Stimulated activated naive CD8-positive, alpha-beta T cell treated with anti-CD3 and anti-CD28 coated beads, Interleukin-15, Interleukin-2, amounts not matched to agents 100 ng/mL and 50 ng/mL, for 24 hours (primary cell): Measurements from ENCODE around the gene ERC1.

ENCODE experiments used
- H3K27ac Mint-ChIP-seq: one replicate; pipeline ENCODE4 v1.8.0; 2021; ENCODE audit warnings: mild to moderate bottlenecking, mixed read lengths
- H3K27me3 Mint-ChIP-seq: one replicate; pipeline ENCODE4 v1.8.0; 2021; ENCODE audit warnings: mixed read lengths
- H3K36me3 Mint-ChIP-seq: one replicate; pipeline ENCODE4 v1.8.0; 2021; ENCODE audit warnings: low read depth, mixed read lengths
- H3K4me1 Mint-ChIP-seq: one replicate; pipeline ENCODE4 v1.8.0; 2021; ENCODE audit warnings: low read depth, mixed read lengths
- H3K4me3 Mint-ChIP-seq: one replicate; pipeline ENCODE4 v1.8.0; 2021; ENCODE audit warnings: mild to moderate bottlenecking, mixed read lengths
- H3K9me3 Mint-ChIP-seq: one replicate; pipeline ENCODE4 v1.8.0; 2021; ENCODE audit warnings: mixed read lengths

ERC1 gene

DNA sequence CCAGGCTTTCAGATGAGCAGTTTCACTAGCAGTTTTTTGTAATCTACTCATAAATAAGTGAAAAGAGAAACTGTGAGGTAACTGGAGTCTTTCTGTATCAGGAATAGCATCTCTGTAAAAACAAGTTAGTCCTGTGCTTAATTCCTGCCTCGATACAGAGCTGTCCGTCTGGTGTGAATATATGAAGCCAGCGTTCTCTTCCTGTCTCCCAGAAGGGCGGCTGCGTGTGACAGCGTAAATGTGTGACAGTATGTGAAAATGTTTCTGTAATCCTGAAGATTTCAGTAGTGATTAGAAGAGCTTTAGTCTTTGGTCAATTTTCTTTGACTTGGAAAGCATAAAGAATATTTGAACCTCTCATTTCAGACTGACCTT lies 453.1 kb downstream of the ERC1 start:
- no peaks in the 10 kb centered on the region for H3K4me1 Mint-ChIP-seq
- H3K27ac Mint-ChIP-seq = no peak overlapping the region
- H3K9me3 Mint-ChIP-seq = no peaks in the 10 kb centered on the region
- H3K4me3 Mint-ChIP-seq = no peak overlapping the region
- H3K27me3 Mint-ChIP-seq = no peaks in the 10 kb centered on the region
- H3K36me3 Mint-ChIP-seq = peaks cover 21% of the 10 kb centered on the region

GRCh38 chr12:1445807-1446206 lies 454.8 kb downstream of the ERC1 start:
- Mint-ChIP-seq H3K4me3 (no peak overlapping the region), H3K27ac (no peak overlapping the region), H3K9me3 (no peaks in the 10 kb centered on the region), H3K36me3 (peaks cover 27% of the 10 kb centered on the region), H3K4me1 (no peaks in the 10 kb centered on the region), H3K27me3 (no peaks in the 10 kb centered on the region)

- H3K4me1 Mint-ChIP-seq = no peaks in the 10 kb centered on the region
- H3K9me3 Mint-ChIP-seq = no peaks in the 10 kb centered on the region
- H3K36me3 Mint-ChIP-seq = peaks cover 33% of the 10 kb centered on the region
- H3K4me3 Mint-ChIP-seq = no peak overlapping the region
- H3K27me3 Mint-ChIP-seq = no peaks in the 10 kb centered on the region
- H3K27ac Mint-ChIP-seq = no peak overlapping the region
Measured at GRCh38 chr12:1448336-1448735, 457.3 kb downstream of the ERC1 start.

GRCh38 chr12:1453810-1454209 lies 462.8 kb downstream of the ERC1 start:
- Mint-ChIP-seq H3K27ac (no peak overlapping the region), H3K27me3 (no peaks in the 10 kb centered on the region), H3K9me3 (no peaks in the 10 kb centered on the region), H3K36me3 (peaks cover 12% of the 10 kb centered on the region), H3K4me1 (no peaks in the 10 kb centered on the region), H3K4me3 (no peak overlapping the region)

DNA sequence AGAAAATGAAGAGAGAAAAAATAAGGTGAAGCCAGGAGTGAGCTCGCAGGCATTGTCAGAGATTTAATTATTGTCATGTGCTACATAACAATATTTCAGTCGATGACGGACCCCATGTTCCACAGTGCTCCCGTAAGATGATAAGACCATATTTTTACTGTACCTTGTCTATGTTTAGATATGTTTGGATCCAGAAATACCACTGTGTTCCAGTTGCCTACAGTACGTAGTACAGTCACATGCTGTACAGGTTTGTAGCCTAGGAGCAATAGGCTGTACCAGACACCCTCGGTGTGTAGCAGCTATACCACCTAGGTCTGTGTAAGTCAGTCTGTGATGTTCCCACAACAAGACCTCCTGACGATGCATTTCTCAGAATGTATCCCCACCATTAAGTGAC lies 465.9 kb downstream of the ERC1 start:
- H3K36me3 Mint-ChIP-seq = peaks cover 8% of the 10 kb centered on the region
- peaks cover 9% of the 10 kb centered on the region for H3K9me3 Mint-ChIP-seq
- no peak overlapping the region for H3K27ac Mint-ChIP-seq
- no peaks in the 10 kb centered on the region for H3K27me3 Mint-ChIP-seq
- H3K4me1 Mint-ChIP-seq = no peaks in the 10 kb centered on the region
- no peak overlapping the region for H3K4me3 Mint-ChIP-seq

GRCh38 chr12:1457901-1458300 lies 466.9 kb downstream of the ERC1 start:
- Mint-ChIP-seq H3K4me3 (no peak overlapping the region), H3K36me3 (peaks cover 8% of the 10 kb centered on the region), H3K27me3 (no peaks in the 10 kb centered on the region), H3K9me3 (peaks cover 9% of the 10 kb centered on the region), H3K4me1 (no peaks in the 10 kb centered on the region), H3K27ac (no peak overlapping the region)

DNA sequence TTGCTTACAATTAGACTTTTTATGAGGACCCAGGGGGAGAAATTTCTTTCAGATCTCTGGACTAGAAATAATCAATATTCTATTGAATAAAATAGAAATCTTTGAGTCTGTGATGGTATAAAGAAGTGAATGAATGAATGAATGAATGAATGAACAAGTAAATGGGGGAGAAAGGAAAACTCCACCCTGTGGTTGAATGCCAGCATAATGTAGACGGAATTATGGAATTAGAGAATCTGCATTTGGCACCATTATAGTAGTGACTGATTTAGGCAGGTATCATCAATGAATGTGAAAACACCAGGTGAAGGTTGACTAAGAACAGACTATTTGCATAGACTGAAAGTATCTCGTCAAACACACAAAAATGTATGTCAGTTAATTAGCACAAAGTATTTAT lies 468.3 kb downstream of the ERC1 start:
- Mint-ChIP-seq H3K9me3 (peaks cover 9% of the 10 kb centered on the region), H3K36me3 (peaks cover 8% of the 10 kb centered on the region), H3K27ac (no peak overlapping the region), H3K4me3 (no peak overlapping the region), H3K4me1 (no peaks in the 10 kb centered on the region), H3K27me3 (no peaks in the 10 kb centered on the region)

DNA sequence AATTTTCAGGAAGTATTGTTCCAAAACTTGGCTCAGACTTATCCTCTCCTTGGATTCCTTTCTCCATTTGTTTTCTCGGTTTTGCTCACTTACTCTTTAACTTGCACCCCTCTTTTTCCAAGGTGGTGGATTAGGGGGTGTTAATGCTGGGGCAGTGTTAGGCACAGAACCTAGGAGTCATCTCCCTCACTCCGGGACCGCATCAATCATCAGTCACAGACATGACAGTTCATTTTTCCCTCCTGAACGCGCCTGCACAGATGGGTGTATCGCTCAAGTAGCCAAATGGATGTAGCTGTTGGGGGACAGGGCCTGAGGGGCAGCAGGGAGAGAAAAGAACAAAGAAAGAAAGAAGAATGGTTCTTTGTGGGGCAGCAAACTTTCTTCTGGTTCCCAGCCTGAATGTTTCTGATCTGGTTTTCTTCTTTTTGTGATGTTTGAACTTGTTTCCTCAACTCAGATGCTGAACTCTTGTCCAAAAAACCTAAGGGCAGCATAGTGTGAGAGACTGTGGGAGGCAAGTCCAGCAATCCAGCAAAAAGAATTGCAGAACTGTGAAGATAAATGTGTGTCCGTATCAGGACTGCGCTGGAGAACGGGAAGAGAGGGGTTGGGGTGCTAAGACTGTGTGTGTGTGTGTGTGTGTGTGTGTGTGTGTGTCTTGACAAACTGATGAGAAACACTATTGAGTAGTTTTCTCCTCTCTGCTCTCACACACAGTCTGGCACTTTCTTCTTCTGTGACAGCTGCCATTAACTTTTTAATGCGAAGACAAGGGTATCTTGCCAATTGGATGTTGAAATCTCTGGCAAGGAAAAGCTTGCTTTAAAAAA lies 472.3 kb downstream of the ERC1 start:
- Mint-ChIP-seq H3K27ac (no peak overlapping the region), H3K4me3 (no peak overlapping the region), H3K9me3 (peaks cover 9% of the 10 kb centered on the region)

DNA sequence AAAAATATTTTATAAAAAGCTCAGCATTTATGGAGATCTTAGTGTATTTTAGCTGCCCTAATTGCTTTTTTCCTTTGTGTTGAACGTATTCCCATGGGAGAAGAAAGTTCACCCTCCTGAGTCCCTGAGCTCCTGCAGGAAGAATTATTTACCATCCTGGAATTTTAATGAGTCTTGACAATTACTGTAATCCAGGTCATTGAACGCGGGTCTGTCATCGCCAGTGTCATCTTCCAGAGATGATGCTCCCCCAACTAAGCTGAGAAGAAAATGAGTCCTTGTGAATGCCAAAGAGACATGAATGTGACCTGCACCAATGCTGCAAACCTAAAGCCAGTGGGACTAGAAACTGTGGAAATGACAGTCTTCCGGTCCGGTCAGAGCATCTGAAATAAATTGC lies 473.9 kb downstream of the ERC1 start:
- Mint-ChIP-seq H3K36me3 (peaks cover 8% of the 10 kb centered on the region), H3K4me1 (no peaks in the 10 kb centered on the region), H3K27ac (no peak overlapping the region), H3K4me3 (no peak overlapping the region), H3K9me3 (peaks cover 4% of the 10 kb centered on the region), H3K27me3 (no peaks in the 10 kb centered on the region)

More for the DNA sequence above, 472.3 kb downstream of the ERC1 start:
- no peaks in the 10 kb centered on the region for H3K27me3 Mint-ChIP-seq
- H3K36me3 Mint-ChIP-seq = peaks cover 8% of the 10 kb centered on the region
- H3K4me1 Mint-ChIP-seq = no peaks in the 10 kb centered on the region

DNA sequence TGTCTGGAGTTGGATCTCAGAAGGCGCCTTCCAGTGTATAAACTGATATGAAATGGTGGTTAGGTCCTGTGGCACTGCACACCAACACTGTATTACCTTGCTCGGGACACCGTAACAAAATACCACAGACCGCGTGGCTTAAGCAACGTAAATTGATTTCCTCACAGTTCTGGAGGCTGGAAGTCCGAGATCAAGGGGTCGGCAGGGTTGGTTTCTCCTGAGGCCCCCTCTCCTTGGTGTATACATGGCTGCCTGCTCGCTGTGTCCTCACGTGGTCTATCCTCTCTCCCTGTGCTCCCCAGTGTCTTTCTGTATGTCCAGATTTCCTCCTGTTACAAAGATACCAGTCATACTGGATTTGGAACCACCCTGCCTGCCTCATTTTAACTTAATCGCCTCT lies 475.0 kb downstream of the ERC1 start:
- no peak overlapping the region for H3K4me3 Mint-ChIP-seq
- no peak overlapping the region for H3K27ac Mint-ChIP-seq
- peaks cover 8% of the 10 kb centered on the region for H3K36me3 Mint-ChIP-seq
- H3K4me1 Mint-ChIP-seq = no peaks in the 10 kb centered on the region
- no peaks in the 10 kb centered on the region for H3K27me3 Mint-ChIP-seq
- H3K9me3 Mint-ChIP-seq = no peaks in the 10 kb centered on the region

DNA sequence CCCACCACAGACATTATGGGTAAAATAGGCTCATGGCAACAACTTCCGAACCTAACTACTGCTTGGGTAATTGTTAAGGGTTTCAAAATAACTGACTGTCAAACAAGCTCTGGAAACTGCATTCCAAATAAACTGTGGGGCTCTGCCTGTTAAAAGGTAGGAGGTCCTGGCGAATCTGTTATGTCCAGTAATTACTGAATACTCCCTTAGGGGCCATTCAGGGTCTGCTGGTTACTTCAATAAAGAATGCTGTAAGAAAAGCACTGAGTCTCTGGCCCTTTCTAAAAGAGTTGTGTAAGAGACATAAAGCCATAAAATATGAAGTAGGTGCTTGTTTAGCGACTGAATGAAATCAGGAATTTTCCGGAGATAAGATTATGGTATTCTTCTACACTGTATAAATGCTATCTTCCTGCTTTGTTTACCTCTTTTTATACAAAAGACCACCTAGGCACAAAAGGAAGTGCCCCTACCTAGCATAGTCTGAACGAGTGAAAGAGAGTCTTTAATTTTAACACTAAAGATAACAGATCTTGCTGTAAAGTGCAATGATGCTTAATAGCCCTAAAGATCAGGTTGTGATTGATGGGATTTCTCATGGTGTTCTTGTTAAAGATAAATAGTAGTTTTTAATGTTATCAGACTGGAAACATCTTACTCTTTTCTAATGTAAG lies 475.6 kb downstream of the ERC1 start:
- H3K4me1 Mint-ChIP-seq = no peaks in the 10 kb centered on the region
- no peak overlapping the region for H3K27ac Mint-ChIP-seq
- H3K4me3 Mint-ChIP-seq = no peak overlapping the region
- H3K9me3 Mint-ChIP-seq = no peaks in the 10 kb centered on the region
- peaks cover 7% of the 10 kb centered on the region for H3K36me3 Mint-ChIP-seq
- no peaks in the 10 kb centered on the region for H3K27me3 Mint-ChIP-seq

DNA sequence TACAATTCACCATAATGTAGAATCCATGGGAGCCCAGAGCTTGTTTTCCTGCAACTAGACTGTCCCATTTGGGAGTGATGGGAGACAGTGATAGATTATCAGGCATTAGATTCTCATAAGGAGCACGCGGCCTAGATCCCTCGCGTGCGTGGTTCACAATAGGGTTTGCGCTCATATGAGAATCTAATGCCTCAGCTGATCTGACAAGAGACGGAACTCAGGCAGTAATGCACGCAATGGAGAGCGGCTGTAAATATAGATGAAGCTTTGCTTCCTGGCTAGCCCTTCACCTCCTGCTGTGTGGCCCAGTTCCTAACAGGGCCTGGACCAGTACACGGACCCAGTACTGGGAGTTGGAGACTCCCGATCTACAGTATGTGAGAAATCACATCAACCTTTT lies 476.7 kb downstream of the ERC1 start:
- Mint-ChIP-seq H3K27me3 (no peaks in the 10 kb centered on the region), H3K27ac (no peak overlapping the region), H3K4me1 (peaks cover 4% of the 10 kb centered on the region), H3K4me3 (no peak overlapping the region), H3K9me3 (no peaks in the 10 kb centered on the region), H3K36me3 (no peaks in the 10 kb centered on the region)

- H3K27ac Mint-ChIP-seq = no peak overlapping the region
- H3K9me3 Mint-ChIP-seq = no peaks in the 10 kb centered on the region
- no peaks in the 10 kb centered on the region for H3K27me3 Mint-ChIP-seq
- no peak overlapping the region for H3K4me3 Mint-ChIP-seq
- H3K4me1 Mint-ChIP-seq = peaks cover 4% of the 10 kb centered on the region
- H3K36me3 Mint-ChIP-seq = no peaks in the 10 kb centered on the region
Measured at GRCh38 chr12:1469070-1469469, 478.0 kb downstream of the ERC1 start.

- Mint-ChIP-seq H3K36me3 (no peaks in the 10 kb centered on the region), H3K4me1 (peaks cover 4% of the 10 kb centered on the region), H3K4me3 (no peak overlapping the region), H3K27ac (no peak overlapping the region), H3K9me3 (no peaks in the 10 kb centered on the region), H3K27me3 (no peaks in the 10 kb centered on the region)
Measured at GRCh38 chr12:1470051-1470450, 479.0 kb downstream of the ERC1 start.

- no peaks in the 10 kb centered on the region for H3K27me3 Mint-ChIP-seq
- H3K4me1 Mint-ChIP-seq = peaks cover 4% of the 10 kb centered on the region
- no peaks in the 10 kb centered on the region for H3K36me3 Mint-ChIP-seq
- no peak overlapping the region for H3K4me3 Mint-ChIP-seq
- H3K27ac Mint-ChIP-seq = no peak overlapping the region
- H3K9me3 Mint-ChIP-seq = no peaks in the 10 kb centered on the region
Measured at GRCh38 chr12:1471224-1471623, 480.2 kb downstream of the ERC1 start.

GRCh38 chr12:1473418-1473817 lies 482.4 kb downstream of the ERC1 start:
- Mint-ChIP-seq H3K27ac (no peak overlapping the region), H3K4me3 (no peak overlapping the region), H3K36me3 (no peaks in the 10 kb centered on the region), H3K27me3 (no peaks in the 10 kb centered on the region), H3K4me1 (peaks cover 4% of the 10 kb centered on the region), H3K9me3 (no peaks in the 10 kb centered on the region)
